SH-SY5Y (cell line): ENCODE measurements around the gene TUSC2.

ENCODE experiments used
- GATA2 ChIP-seq: IDR thresholded peaks from 2 replicates; pipeline ENCODE4 v1.6.1; 2011; ENCODE audit warnings: mild to moderate bottlenecking, low read depth, low read length
- GATA3 ChIP-seq: IDR thresholded peaks from 2 replicates; pipeline ENCODE4 v1.6.1; 2011; ENCODE audit warnings: low read depth, mild to moderate bottlenecking, low read length, moderate library complexity

DNA sequence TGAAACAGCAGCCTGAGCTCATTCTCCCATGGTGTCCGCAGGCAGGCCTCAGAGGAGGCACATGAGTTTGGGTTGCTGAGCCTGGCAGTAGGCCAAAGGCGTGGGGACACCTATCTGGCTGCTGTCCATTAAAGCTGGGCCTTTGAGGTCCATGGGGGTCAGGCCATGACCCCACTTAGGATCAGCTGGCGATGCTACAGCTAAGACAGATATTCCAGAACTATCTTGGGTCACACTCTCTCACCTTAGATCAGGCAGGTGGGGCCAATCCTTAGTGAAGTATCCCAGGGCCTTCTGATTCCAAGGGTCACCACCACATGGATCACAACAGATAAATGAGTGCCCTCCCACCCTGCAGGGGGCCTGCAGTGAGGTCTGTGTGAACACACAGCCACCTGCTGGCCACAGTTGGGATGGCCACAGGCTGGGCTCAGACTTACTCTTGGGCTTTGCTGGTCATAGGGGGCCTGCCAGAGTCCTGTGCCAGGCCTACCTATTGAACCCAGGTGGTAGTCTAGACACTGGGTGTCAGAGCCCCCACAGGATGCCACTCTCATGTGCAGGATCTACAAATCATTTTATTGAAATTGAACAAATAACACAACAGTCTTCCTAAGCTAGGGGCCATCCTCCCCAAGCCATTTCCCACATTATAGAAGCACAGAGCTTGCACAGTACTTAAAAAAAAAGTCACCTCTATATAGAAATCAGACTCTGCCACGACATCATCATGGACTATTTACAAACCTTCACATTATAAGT is 3.5 kb downstream of the TUSC2 start:
- TF ChIP-seq GATA2 (no peak), GATA3 (no peak)
